IPS-NIHi7 (cell line): ENCODE results near the gene HAGH.
A peak's percentile ranks its signal among the peaks of the same experiment; 100 is the strongest.
"Not testable (repeated sequence)": the region's sequence is repeated elsewhere in the genome, so short reads cannot be mapped to it uniquely, and the experiment has no call there.

Experiments used
- DNase-seq: peaks from one replicate; pipeline ENCODE4 v3.0.0; 2012; ENCODE audit warnings: mixed read lengths; ENCODE audit errors: extremely low spot score

The HAGH gene

DNA sequence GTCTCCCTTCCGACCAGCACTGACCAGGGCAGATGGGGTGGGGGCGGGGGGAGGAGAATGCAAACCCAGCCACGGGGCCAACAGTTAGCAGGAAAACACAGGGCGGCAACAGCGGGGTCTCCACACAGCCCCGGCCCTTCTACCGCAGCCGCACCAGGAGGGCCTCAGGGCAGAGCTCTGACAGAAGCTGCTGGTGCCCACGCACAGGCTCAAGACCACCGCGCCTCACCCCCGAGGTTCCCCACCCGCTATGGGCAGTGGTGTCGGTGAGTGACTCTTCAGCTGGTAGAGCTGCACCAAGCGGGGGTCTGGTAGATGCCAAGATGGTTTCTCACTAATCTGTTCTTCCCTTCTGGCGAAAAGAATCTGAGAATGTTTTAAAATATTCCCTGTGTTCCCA lies 16.1 kb downstream of the HAGH start:
- no peak for DNase-seq

DNA sequence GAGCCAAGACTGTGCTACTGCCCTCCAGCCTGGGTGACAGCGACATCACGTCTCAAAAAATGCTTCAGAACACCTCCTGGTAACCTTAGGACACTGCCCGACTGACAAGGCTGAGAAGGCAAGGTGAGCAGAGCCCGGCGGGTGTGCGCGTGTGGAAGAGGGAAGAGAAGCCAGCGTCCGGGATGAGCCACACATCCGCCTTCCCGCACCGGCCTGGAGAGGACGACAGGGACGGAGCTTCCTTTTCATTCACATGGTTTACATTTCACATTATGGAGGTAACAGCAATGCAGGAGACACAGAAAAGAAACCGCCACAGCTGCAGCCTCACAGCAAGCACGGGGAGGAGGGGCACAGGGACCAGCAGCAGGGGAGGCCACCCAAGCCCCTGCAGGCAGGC lies 16.5 kb downstream of the HAGH start:
- no peak for DNase-seq

DNA sequence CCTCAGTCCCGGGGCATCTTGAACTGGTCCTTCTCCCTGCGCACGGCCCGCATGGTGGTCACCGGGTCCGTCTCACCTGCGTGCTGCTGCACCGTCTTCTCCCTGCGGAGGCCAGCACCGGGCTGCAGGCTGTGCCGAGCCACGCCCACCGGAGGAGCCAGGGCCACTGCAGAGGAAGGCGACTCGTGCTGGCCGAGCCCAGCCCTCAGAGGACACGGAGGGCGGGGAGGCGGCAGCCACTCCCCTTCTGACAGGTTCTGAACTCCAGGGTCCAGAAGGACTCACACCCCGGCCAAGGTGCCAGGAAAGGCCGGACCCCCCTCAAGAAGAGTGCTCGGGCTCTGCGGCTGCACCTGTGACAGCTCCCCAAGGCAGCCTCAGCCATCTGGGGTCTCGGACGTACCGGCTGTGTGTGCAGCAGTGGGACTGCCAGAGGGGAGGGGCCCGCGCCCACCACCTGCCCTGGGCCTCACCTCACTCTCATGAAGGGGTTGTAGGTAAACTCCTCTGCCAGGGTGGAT lies 17.3 kb downstream of the HAGH start:
- peak; percentile 70 for DNase-seq

DNA sequence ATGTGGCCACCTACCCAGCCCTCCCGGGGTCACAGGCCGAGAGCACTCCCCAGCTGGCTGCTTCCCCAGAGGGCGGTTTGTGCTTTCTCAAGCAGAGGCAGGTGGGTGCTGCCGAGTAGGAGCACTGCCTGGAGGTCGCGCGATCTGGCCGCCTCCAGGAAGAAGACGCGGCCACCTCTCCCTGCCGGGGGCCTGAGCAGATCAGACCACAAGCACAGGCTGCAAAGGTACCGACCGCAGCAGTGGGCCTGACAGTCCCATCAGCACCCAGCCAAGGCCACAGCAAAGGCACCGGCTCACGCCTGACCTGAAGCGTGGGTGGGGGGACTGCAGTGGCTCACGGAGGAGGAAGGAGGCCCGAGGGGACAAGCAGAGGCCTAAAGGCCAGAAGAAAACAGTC lies 17.9 kb downstream of the HAGH start:
- no peak for DNase-seq

DNA sequence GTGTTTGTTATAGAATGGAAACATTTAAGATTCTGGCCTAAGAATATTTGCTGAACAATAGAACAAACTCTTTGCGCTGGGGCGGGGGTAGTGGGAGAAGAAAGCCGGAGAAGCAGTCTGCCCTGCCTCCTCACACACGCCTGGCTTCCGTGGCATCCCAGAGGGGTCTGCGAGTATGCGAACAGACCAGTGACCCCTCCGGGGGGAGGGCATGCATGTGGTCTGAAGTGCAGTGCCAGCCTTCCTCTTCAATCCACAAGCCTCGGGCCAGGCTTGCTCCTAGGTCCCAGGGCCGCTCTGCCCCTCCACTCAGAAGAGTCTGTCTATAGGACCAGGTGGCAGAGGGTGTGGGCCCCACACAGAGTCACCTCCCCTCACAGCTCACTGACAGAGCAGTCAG lies 19.0 kb downstream of the HAGH start:
- DNase-seq: no peak

DNA sequence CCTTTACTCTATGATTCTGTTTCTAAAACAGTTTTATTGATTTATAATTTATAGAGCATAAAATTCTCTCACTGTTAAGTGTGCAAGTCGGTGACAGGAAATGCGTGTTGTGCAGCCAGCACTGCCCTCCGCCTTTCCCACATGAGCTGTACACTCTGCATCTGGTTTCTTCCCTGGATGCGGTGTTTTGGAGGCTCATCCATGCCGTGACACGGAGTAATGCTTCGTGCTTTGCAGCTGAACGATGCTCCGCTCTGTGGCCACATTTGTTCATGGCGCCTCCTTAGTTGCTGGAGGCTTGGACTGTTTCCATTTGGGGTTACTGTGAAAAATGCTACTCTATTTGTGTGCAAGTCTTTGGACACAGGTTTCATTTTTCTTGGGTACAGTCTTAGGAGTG lies 25.9 kb downstream of the HAGH start:
- DNase-seq: no peak

DNA sequence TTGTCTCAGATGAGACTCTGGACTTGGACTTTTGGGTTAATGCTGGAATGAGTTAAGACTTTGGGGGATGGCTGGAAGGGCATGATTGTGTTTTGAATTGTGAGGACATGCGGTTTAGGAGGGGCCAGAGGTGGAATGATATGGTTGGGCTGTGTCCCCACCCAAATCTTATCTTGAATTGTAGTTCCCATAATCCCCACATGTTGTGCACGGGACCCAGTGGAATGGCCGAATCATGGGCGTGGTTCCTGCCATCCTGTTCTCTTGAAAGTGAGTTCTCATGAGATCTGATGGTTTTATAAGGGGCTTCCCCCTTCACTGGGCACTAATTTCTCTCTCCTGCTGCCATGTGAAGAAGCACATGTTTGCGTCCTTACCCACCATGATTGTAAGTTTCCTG lies 27.4 kb downstream of the HAGH start:
- DNase-seq: not testable (repeated sequence)

DNA sequence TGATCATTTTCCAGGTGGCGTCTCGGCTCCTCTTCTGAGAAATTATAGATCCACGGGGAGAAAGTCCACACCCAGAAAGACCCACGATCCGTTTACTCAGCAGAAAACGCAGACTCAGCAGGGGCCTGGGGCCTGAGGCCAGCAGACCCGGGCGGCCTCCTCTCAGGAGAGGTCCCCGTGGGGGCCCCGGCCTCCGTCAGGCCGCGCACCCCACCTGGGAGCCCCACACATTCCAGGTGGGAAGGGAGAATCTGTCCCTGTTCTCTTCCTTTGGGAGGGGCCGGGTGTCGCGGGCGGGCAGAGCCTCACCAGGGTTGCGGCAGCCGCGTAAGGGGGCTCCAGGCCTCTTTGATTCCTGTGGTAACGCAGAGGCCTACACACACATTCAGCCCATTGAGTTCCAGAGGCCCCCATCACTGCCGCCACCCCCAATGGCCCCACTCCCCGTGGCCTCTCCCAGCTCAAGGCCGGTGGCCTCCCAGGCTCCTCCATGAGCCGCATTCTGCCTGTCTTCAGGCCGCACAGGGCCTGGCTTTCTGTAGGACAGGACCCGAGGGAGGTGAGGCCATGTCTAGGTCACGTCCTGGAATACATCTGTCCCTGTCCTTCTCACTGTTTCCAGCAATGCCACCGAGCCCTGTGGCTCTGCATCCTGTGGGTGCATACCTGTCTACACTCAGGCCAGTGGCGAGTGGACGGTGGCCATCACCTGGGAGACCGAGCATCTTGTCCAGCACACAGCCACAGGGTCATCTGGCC lies 31.5 kb downstream of the HAGH start:
- DNase-seq: no peak

DNA sequence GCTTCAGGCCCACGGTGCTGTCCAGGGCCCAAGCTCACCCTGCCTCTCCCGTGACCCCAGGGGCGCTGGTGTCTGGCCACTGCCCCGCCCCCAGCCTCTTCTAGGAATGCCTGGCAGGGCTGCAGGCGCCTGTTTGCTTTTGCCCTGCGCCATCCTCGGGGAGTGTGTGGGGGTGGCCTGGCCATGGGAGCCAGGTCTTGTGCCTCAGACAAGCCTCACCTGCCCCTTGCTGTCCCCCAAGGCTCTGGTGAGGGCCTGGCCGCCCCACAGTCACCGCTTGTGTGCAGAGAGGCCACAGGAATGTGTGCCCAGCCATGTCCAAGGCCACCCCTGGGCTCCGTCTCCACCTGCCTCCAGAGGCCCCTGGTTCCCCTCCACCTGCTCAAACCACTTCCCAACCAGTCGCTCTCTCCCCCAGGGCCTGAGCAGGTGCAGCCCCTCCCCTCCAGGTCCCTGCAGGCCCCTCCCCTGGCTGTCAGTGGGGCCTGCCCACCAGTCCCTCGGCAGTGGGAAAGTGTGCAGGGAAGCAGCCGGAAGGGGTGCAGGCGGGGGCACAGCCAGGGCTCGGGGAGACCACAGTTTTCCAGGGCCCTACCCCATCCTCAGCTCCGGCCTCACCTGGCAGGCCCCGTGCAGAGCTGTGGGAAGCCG lies 32.3 kb downstream of the HAGH start:
- DNase-seq: no peak

DNA sequence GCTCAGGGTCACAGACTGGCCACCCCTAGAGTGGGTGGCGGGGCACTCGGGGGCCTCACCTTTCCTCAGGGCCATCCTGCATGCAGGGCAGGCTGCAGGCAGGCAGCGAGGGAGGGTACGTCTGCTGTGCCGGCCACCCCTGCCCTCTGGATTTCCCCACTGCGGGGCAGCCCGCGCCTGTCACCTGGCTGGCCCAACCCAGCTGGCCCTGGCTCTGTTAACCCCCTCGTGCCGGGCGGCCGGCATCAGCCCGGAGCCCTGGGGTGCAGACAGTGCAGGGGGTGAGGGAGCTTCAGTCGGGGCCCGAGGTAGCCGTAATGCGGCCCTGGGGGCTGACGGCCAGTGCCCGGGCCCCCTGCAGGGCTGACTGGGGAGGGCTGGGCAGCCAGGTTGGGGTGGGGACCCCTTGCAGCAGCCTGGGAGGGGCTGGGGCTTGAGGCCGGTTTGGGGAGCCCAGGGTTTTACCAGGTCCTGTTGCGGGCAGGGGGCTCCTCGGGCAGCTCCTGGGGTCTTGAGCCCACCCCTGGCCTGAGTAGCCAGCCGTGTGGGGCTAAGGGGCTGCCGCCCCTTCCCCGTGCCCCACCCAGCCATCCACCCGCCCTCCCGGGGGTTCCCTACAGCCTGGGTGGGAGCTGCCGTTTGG lies 32.9 kb downstream of the HAGH start, which contains the start of gene IGFALS:
Gene IGFALS, minus strand, starts transcription at position 128 of the 643 bp plus-strand sequence. Its CDS starts 53 bp downstream, at position 75.
- no peak for DNase-seq

DNA sequence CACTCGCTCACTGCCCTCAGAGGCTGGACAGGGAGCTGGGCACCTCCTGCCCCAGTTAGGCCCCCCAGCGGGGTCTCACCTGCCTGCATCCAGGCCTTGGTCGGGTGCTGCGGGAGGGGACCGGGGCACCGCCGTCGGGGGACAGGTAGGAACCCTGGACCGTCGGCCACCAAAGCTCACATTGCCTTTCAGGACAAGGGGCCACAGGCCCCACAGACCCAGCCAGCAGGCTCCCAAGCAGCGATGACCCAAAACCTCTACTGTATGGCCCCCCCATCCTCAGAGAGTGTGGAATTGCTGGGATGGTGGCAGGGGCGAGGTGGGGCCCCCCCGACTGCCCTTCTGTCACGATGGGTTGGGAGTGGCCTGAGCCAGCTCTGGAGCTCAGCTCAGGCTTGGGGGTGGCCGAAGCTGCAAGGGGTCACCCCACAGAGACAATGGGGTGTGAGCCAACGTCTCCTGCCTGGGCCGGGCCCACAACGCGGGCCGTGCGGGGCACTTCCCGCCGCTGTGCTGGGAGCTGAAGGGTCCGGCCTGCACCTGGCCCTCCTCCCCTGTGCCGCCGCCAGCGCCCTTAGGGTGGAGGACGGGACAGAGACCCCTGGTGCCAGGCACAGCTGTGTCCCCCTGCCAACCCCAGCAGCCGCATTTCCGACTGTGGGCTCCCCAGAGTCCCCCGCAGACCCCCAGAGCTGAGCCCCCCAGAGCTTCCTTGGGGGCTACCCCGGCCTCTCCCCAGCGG lies 33.6 kb downstream of the HAGH start:
- DNase-seq: no peak

DNA sequence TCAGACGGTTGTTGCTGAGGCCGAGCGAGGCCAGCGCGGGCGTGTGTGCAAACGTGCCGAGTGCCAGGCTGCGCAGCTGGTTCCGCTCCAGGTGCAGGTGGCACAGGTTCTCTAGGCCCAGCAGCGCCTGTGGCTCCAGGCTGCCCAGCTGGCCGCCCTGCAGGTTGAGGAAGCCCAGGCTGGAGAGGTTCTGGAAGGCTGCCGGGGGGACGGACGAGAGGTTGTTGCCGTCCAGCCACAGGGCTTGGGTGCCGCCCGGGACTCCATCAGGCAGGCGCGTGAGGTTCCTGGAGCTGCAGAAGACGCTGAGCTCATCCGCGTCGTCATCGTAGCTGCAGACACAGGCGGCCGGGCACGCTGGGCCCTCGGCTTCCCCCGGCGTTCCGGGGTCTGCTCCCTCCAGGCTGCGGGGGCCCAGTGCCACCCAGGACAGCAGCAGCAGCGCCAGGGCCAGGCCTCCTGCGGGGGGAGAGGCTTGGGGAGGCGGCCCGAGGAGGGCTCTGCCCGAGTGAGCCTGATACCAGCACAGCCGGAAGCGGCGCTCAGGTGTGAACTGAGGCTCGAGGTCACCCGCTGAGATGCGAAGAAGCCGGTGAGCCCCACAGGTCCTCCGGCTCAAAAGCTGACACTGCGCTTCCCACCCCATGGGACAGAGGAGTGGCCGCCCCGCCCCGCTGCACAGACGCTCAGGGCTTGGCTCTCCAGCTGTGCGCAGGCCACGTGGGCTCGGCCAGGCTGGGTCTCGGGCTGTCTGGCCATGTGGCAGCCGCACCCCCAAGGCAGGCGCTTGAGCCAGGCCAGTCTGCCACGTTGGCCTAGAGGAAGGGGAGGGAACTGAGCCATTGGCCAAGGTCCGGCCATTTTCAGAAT lies 34.4 kb downstream of the HAGH start:
- DNase-seq: no peak

DNA sequence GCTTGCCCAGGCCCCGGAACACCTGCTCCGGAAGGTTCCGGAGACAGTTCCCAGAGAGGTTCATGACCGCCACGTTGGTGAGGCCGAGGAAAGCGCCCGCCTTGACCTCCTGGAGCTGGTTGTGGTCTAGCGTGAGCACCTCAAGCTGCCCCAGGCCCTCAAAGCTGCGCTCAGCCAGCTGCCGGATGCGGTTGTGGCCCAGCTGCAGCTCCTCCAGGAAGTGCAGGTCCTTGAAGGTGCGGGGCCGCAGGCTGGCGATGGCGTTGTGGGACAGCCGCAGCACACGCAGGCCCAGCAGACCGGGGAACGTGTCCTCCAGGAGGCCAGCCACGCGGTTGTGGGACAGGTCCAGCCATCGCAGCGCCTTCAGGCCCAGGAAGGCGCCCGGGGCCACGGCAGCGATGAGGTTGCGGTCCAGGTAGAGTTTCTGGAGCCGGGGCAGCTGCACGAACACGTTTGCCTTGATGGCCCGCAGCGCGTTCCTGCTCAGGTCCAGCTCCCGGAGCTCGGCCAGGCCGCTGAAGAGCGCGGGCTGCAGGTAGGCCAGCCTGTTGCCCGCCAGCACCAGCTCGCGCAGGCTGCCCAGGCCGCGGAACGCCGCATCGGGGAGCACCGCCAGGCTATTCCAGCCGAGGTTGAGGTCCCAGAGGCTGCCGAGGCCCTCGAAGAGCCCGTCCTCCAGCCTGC lies 35.2 kb downstream of the HAGH start:
- DNase-seq: no peak

DNA sequence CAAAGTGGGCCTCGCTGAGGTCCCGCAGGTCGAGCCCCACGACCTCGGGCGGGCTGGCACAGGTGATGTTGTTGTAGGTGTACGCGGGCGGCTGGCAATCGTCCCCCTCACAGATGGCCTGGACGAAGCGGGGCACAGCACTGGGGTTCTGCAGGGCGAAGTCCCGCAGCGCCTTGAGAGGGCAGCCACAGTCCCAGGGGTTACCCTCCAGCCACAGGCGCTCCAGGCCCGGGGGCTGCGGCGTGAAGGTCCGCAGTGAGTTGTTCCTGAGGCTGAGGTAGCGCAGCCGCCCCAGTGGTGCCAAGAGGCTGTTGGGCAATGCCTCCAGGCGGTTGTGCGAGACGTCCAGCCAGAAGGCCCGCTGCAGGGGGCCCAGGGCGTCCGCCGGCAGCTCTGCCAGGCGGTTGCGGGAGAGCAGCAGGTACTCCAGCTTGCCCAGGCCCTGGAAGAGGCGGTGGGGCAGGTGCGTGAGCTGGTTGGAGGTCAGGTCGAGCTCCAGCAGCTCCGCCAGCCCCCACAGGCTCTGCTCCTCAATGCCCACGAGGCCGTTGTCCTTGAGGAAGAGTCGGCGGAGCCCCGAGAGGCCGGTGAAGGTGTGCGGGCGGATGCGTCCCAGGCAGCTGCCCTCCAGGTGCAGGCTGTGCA lies 35.9 kb downstream of the HAGH start:
- DNase-seq: no peak

DNA sequence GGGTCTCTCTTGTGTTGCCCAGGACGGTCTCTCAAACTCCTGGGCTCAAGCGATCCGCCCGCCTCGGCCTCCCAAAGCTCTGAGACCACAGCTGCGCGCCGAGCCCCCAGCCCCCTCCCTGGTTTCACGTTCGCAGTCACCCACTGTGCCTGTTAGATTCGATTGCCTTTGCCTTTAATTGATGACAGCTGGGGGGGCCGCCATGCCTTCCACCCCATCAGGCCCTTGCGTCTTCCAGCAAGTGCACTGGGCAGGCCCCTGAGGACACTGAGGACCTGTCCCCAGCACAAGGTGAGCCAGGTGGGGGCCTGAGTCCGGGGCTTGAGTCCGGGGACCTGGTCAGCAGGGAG lies 36.4 kb downstream of the HAGH start:
- no peak for DNase-seq

DNA sequence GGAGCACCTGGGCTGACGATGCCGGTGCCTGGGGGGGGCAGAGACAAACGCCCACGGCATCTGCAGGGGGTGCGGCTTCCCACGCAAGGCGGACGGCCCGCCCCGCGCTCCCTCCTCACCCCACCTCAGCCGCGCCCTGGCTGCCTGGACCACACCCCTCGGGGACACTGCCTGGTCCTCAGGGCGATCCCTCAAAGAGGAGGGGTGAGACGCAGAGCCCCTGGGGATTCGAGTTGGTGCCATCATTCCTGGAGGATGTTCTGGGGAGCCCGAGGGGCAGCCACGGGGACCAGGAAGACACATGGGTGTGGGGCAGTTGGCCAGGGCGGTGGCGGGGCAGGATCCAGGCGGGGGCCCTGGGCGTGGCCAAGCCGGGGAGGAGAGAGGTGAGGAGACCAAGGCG lies 37.0 kb downstream of the HAGH start:
- no peak for DNase-seq

DNA sequence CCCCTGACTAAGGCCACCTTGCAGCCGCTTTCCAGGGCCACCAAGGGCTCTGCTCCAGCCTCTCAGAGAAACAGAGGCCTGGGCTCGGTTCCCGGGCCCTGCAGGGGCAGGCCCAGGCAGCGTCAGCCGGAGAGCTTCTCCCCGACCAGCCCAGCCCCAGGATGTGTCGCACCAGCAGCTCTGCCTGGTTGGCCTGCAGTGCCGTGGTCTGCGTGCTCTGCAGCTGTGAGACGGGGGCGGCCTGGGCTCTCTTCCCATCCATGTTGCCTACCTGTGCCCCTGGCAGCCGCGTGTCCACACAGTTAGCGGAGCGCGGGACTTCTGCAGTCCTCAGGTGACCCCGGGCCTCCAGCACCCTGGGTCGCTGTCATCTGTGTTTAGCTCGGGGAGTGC lies 37.9 kb downstream of the HAGH start:
- no peak for DNase-seq

DNA sequence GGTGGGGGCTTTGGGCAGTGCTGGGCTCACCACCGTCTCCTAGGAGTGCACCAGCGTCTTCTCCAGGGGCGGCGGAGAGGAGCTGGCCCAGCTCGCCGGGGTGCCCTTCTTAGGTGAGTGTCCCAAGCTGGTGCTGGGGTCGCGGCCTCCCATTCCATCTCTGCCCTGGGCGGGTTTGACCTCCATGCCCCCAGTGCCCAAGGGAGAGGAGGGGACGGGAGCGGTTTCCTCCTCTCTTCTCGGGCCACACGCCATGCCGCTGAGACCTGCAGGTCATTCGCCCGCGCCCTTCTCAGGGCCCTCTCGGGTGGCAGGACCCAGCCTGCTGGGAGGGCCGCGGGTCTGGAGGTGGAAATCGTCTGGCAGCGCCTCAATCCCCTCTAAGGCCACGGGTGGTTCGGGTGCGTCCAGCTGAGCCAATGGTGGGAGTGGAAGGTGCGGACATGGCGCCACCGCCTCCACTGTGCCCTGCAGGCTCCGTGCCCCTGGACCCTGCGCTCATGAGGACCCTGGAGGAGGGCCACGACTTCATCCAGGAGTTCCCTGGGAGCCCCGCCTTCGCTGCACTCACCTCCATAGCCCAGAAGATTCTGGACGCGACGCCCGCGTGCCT lies 38.4 kb downstream of the HAGH start:
- no peak for DNase-seq

DNA sequence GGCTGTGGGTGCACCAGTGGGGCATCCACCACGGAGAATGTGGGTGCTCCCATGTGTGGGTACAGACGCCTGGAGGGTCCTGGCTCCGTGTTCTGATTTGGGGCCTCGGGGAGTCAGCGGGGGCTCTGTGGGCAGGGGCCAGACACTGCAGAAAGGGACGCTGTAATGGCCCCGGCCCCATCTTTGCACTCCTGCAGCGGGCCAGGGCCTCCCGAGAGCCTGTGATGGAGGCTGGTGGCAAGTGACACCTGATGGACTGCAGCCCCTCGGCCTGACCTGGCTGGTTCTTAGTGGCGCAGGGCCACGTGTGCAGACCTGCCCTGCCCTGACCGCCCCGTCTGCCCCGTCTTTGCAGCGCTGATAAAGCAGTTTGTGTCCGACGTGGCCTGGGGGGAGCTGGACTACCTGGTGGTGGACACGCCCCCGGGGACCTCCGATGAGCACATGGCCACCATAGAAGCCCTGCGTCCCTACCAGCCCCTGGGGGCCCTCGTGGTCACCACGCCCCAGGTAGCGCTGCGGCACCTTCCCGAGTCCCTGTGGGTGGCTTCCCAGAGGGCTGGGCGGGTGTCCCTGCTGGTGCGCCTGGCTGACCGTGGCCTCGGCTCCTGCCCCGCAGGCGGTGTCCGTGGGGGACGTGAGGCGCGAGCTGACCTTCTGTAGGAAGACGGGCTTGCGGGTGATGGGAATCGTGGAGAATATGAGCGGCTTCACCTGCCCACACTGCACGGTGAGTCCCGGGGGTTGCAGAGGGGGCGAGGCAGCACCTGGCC lies 39.1 kb downstream of the HAGH start:
- DNase-seq: no peak
